Measurements from ENCODE around the gene TRANK1.

DNA sequence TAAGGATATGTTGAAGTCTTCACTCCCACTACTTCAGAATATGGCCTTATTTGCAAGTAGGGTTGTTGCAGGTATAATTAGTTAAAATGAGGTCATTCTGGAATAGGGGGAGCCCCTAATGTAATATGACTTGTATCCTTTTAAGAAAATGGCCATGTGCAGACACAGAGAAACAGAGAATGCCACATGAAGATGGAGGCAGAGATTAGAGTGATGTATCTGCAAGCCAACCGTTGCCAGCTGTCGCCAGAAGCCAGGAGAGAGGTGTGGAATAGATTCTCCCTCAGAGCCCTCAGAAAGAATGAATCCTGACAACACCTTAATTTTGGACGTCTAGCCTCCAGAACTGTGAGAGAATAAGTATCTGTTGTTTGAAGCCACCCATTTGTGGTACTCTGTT lies 11.3 kb upstream of the TRANK1 start:
- TF ChIP-seq TAF1 (IDR thresholded peaks at IDR 0.05; ENCODE audit: low read depth) (no peak), POLR2AphosphoS5 (IDR thresholded peaks at IDR 0.05) (no peak), EZH2 (IDR thresholded peaks at IDR 0.05; ENCODE audit: borderline replicate concordance, insufficient read depth, low read length, poor library complexity, severe bottlenecking) (no peak), REST (IDR thresholded peaks at IDR 0.05; ENCODE audit: borderline replicate concordance) (no peak), EP300 (conservative IDR thresholded peaks at IDR 0.05; ENCODE audit: poor library complexity, severe bottlenecking) (no peak), RAD21 (conservative IDR thresholded peaks at IDR 0.05) (no peak), SMC3 (conservative IDR thresholded peaks at IDR 0.05; ENCODE audit: poor library complexity) (no peak)
- TF ChIP-seq, protein P1, sequence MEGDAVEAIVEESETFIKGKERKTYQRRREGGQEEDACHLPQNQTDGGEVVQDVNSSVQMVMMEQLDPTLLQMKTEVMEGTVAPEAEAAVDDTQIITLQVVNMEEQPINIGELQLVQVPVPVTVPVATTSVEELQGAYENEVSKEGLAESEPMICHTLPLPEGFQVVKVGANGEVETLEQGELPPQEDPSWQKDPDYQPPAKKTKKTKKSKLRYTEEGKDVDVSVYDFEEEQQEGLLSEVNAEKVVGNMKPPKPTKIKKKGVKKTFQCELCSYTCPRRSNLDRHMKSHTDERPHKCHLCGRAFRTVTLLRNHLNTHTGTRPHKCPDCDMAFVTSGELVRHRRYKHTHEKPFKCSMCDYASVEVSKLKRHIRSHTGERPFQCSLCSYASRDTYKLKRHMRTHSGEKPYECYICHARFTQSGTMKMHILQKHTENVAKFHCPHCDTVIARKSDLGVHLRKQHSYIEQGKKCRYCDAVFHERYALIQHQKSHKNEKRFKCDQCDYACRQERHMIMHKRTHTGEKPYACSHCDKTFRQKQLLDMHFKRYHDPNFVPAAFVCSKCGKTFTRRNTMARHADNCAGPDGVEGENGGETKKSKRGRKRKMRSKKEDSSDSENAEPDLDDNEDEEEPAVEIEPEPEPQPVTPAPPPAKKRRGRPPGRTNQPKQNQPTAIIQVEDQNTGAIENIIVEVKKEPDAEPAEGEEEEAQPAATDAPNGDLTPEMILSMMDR (IDR thresholded peaks at IDR 0.05; ENCODE audit: poor library complexity, severe bottlenecking), result no peak
